Measurements from ENCODE around the gene DDX51. TPM values are rescaled to one million over a fixed set of nuclear protein-coding genes. Genes with fewer than 3 reads are reported as not detected.

Gene DDX51
- total RNA-seq, 1 donor from 2014 or later = 4.3 TPM

GRCh38 chr12:132147423-132148367 lies 3.6 kb upstream of the DDX51 start:
- no peak for TF ChIP-seq CTCF (IDR thresholded peaks at IDR 0.05)
- Histone ChIP-seq H3K36me3 (peaks cover 26 to 31% of the 10 kb centered on the region in 2 donors), H3K27me3 (no peaks in the 10 kb centered on the region), H3K9me3 (no peaks in the 10 kb centered on the region), H3K27ac (no peak overlapping the region), H3K4me3 (no peak overlapping the region), H3K4me1 (peaks cover 2 to 13% of the 10 kb centered on the region in 2 donors)
- peak in 1 of 2 donors; percentile 57 for DNase-seq (ENCODE audit: low spot score in 2 of 2)
- intact Hi-C loops (cut with DNase I) = loop anchor here (10.0 kb wide), 2 partner anchors 253 to 433 kb away; partner anchors contain the start of genes SFSWAP and ULK1

- H3K27me3 ChIP-seq = no peaks in the 10 kb centered on the region
- no peak overlapping the region for H3K27ac ChIP-seq
- peak in 1 of 2 donors; percentile 56 for DNase-seq (ENCODE audit: low spot score in 2 of 2)
- H3K9me3 ChIP-seq = no peaks in the 10 kb centered on the region
- TF ChIP-seq CTCF (IDR thresholded peaks at IDR 0.05) = no peak
- H3K4me3 ChIP-seq = no peak overlapping the region
- intact Hi-C loops (cut with DNase I) = loop anchor here (10.0 kb wide), 2 partner anchors 252 to 432 kb away; partner anchors contain the start of genes SFSWAP and ULK1
- peaks cover 21 to 33% of the 10 kb centered on the region in 2 donors for H3K36me3 ChIP-seq
- H3K4me1 ChIP-seq = peaks cover 4 to 16% of the 10 kb centered on the region in 2 donors
These were observed 2.8 kb upstream of the DDX51 start for GRCh38 chr12:132146772-132147422.

- no peak for DNase-seq (ENCODE audit: low spot score in 2 of 2)
- Histone ChIP-seq H3K36me3 (peaks cover 22 to 33% of the 10 kb centered on the region in 2 donors), H3K9me3 (no peaks in the 10 kb centered on the region), H3K4me1 (peaks cover 4 to 16% of the 10 kb centered on the region in 2 donors), H3K4me3 (no peak overlapping the region), H3K27me3 (no peaks in the 10 kb centered on the region), H3K27ac (no peak overlapping the region)
- intact Hi-C loops (cut with DNase I) = loop anchor here (10.0 kb wide), 2 partner anchors 251 to 431 kb away; partner anchors contain the start of genes SFSWAP and ULK1
- no peak for TF ChIP-seq CTCF (IDR thresholded peaks at IDR 0.05)
These were observed 2.0 kb upstream of the DDX51 start for GRCh38 chr12:132146098-132146497.

- Histone ChIP-seq H3K27ac (peak overlapping the region in 1 of 2 donors; percentile 93), H3K9me3 (no peaks in the 10 kb centered on the region), H3K4me3 (peak overlapping the region in 1 of 2 donors; percentile 97), H3K36me3 (peaks cover 29 to 35% of the 10 kb centered on the region in 2 donors), H3K27me3 (no peaks in the 10 kb centered on the region), H3K4me1 (peaks cover 4 to 16% of the 10 kb centered on the region in 2 donors)
- DNase-seq (ENCODE audit: low spot score in 2 of 2) = peak in 1 of 2 donors; percentile 61
- intact Hi-C loops (cut with DNase I) = loop anchor here (2.0 to 10.0 kb wide), 5 partner anchors 61 to 565 kb away; partner anchors contain the start of genes PGAM5, SFSWAP and ULK1
- no peak for TF ChIP-seq CTCF (IDR thresholded peaks at IDR 0.05)
These were observed 1.2 kb upstream of the DDX51 start for GRCh38 chr12:132145334-132145733.

- Histone ChIP-seq H3K4me3 (peak overlapping the region; percentile 97 to 99), H3K36me3 (peaks cover 35 to 41% of the 10 kb centered on the region in 2 donors), H3K4me1 (peaks cover 4 to 16% of the 10 kb centered on the region in 2 donors), H3K27me3 (no peaks in the 10 kb centered on the region), H3K27ac (peak overlapping the region; percentile 91 to 93), H3K9me3 (no peaks in the 10 kb centered on the region)
- intact Hi-C loops (cut with DNase I) = loop anchor here (2.0 to 10.0 kb wide), 5 partner anchors 60 to 566 kb away; partner anchors contain the start of genes PGAM5, SFSWAP and ULK1
- no peak for DNase-seq (ENCODE audit: low spot score in 2 of 2)
- no peak for TF ChIP-seq CTCF (IDR thresholded peaks at IDR 0.05)
These were observed 670 bp upstream of the DDX51 start for GRCh38 chr12:132144810-132145168.

Data from ascending aorta (tissue), 2 donors.